GM23248 (cell line): ENCODE data around the gene COL11A2.

Experiments
- EZH2 ChIP-seq: fragments of 200-600 bp; sonication (generic); IDR thresholded peaks from 2 replicates; pipeline ENCODE4 v1.6.1; 2018; ENCODE audit warnings: antibody characterized with exemption, mild to moderate bottlenecking; ENCODE audit not compliant: insufficient read depth, poor library complexity, severe bottlenecking
- EZH2phosphoT487 ChIP-seq: fragments of 200-600 bp; sonication (generic); IDR thresholded peaks from 2 replicates; pipeline ENCODE4 v1.6.1; 2018; ENCODE audit warnings: antibody characterized with exemption, moderate library complexity, mild to moderate bottlenecking, low read depth; ENCODE audit not compliant: insufficient read depth

- TF ChIP-seq EZH2phosphoT487 (no peak), EZH2 (no peak)
Measured at GRCh38 chr6:33123732-33124524, 68.3 kb downstream of the COL11A2 start.
